ENCODE measurements around the gene SIPA1L3.

Gene SIPA1L3

GRCh38 chr19:38071647-38072046 lies 164.6 kb downstream of the SIPA1L3 start:
- no peak for DNase-seq

GRCh38 chr19:38072776-38073750 lies 166.1 kb downstream of the SIPA1L3 start:
- DNase-seq = no peak

GRCh38 chr19:38073841-38074685 lies 167.1 kb downstream of the SIPA1L3 start:
- DNase-seq = no peak

- no peak for DNase-seq
Observed at GRCh38 chr19:38076337-38076736, 169.3 kb downstream of the SIPA1L3 start.

- no peak for DNase-seq
Observed at GRCh38 chr19:38078302-38078930, 171.4 kb downstream of the SIPA1L3 start.

- DNase-seq = peak; percentile 92
Observed at GRCh38 chr19:38079926-38080380, 172.9 kb downstream of the SIPA1L3 start.

- no peak for DNase-seq
Observed at GRCh38 chr19:38081547-38082255, 174.7 kb downstream of the SIPA1L3 start.

- DNase-seq = no peak
Observed at GRCh38 chr19:38082256-38083118, 175.5 kb downstream of the SIPA1L3 start.

GRCh38 chr19:38084196-38084595 lies 177.2 kb downstream of the SIPA1L3 start:
- no peak for DNase-seq

- no peak for DNase-seq
Observed at GRCh38 chr19:38089440-38089839, 182.4 kb downstream of the SIPA1L3 start.

GRCh38 chr19:38093154-38093553 lies 186.1 kb downstream of the SIPA1L3 start:
- no peak for DNase-seq

- DNase-seq = no peak
Observed at GRCh38 chr19:38093587-38093986, 186.6 kb downstream of the SIPA1L3 start.

GRCh38 chr19:38095411-38096308 lies 188.7 kb downstream of the SIPA1L3 start:
- DNase-seq = peak; percentile 66

GRCh38 chr19:38099966-38100365 lies 193.0 kb downstream of the SIPA1L3 start:
- no peak for DNase-seq

- DNase-seq = no peak
Observed at GRCh38 chr19:38100589-38100988, 193.6 kb downstream of the SIPA1L3 start.

GRCh38 chr19:38101723-38102122 lies 194.7 kb downstream of the SIPA1L3 start:
- no peak for DNase-seq

GRCh38 chr19:38105574-38105973 lies 198.6 kb downstream of the SIPA1L3 start:
- DNase-seq = no peak

- no peak for DNase-seq
Observed at GRCh38 chr19:38107129-38107528, 200.1 kb downstream of the SIPA1L3 start.

GRCh38 chr19:38111898-38112297 lies 204.9 kb downstream of the SIPA1L3 start:
- DNase-seq = no peak

- DNase-seq = no peak
Observed at GRCh38 chr19:38114651-38115050, 207.6 kb downstream of the SIPA1L3 start.
